ENCODE results near the gene PODXL. TPM values are rescaled to one million over a fixed set of nuclear protein-coding genes. Genes with fewer than 3 reads are reported as not detected.

Gene PODXL
- total RNA-seq, 4 donors from 2014 or later = 24.5 to 40.3 (median 31.3) TPM

DNA sequence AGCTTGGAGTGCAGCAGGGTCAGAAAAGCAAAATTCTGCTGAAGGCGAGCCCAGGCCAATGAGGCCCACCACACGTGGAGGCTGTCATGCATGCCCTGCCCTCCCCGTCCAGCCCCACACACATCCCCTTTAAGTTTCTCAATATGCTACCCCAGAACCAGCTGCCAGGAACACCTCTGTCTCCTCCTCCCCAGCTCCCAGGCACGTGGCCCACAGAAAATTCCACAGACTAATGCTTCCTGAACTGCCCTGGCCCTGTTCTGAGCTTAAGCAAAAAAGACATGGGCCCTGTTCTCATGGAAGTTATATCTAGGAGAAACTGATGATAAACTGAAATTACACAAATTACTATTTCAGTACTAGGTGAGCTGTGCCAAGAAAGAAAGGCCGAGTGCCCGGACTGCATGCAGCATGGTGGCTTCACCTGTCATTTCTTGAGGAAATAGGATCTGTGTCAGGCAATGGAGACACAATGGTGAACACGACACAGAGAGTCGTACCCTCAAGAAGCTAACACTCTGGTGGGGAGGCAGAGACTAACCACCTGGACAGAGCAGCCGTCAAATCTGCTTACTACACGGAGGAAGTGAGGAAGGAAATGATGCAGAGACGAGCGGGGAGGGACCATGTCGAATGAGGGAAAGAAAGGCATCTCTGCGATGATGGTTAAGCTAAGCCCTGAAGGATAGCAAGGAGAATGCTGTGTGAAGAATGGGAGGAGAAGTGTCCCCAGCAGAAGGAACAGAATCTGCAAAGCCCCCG, 44.5 kb downstream of the PODXL start:
- Histone ChIP-seq H3K27me3 (no peaks in the 10 kb centered on the region), H3K27ac (replicated peaks in 1 of 4) (peak overlapping the region in 3 of 4 donors; percentile 21 to 54 (median 24)), H3K4me3 (no peak overlapping the region), H3K36me3 (peaks cover 0 to 43% (median 8%) of the 10 kb centered on the region in 4 donors), H3K4me1 (peaks cover 27 to 46% (median 41%) of the 10 kb centered on the region in 4 donors), H3K9me3 (no peaks in the 10 kb centered on the region)
- TF ChIP-seq POLR2A (IDR thresholded peaks at IDR 0.05; ENCODE audit: low read depth) (no peak), EP300 (IDR thresholded peaks at IDR 0.05) (no peak), POLR2AphosphoS5 (IDR thresholded peaks at IDR 0.05) (peak; percentile 20 to 35)
- TF ChIP-seq, protein P1, sequence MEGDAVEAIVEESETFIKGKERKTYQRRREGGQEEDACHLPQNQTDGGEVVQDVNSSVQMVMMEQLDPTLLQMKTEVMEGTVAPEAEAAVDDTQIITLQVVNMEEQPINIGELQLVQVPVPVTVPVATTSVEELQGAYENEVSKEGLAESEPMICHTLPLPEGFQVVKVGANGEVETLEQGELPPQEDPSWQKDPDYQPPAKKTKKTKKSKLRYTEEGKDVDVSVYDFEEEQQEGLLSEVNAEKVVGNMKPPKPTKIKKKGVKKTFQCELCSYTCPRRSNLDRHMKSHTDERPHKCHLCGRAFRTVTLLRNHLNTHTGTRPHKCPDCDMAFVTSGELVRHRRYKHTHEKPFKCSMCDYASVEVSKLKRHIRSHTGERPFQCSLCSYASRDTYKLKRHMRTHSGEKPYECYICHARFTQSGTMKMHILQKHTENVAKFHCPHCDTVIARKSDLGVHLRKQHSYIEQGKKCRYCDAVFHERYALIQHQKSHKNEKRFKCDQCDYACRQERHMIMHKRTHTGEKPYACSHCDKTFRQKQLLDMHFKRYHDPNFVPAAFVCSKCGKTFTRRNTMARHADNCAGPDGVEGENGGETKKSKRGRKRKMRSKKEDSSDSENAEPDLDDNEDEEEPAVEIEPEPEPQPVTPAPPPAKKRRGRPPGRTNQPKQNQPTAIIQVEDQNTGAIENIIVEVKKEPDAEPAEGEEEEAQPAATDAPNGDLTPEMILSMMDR (IDR thresholded peaks at IDR 0.05) = no peak
- intact Hi-C loops (cut with DNase I) = no loop called here
- peak; percentile 86 for DNase-seq (ENCODE audit: extremely low spot score)
- 76% methylated on average over 15 of the region's 15 CpGs for WGBS

DNA sequence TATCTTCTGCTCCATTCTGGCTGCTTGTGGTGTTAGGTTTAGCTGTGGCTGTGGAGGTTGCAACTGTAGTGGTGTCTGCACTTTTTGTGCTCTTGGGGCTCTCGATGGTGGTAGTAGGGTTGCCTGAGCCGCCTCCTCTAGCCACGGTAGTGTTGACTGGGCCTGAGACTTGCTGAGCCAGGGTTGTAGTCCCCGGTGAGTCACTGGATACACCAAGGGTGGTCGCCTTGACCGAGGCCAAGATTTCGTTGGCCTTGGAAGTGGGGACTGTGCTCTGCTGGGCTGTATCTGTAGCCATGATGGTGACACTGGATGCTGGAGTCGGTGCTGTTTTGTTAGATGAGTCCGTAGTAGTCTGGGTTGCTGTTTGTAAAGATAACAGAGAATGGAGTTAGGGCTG, 45.4 kb downstream of the PODXL start:
- no peak overlapping the region for H3K27ac ChIP-seq (replicated peaks in 1 of 4)
- H3K4me3 ChIP-seq = no peak overlapping the region
- TF ChIP-seq EP300 (IDR thresholded peaks at IDR 0.05) (no peak), POLR2A (IDR thresholded peaks at IDR 0.05; ENCODE audit: low read depth) (no peak), POLR2AphosphoS5 (IDR thresholded peaks at IDR 0.05) (no peak)
- TF ChIP-seq, protein P1 (IDR thresholded peaks at IDR 0.05) = no peak
- H3K27me3 ChIP-seq = no peaks in the 10 kb centered on the region
- peaks cover 27 to 46% (median 42%) of the 10 kb centered on the region in 4 donors for H3K4me1 ChIP-seq
- DNase-seq (ENCODE audit: extremely low spot score) = peak; percentile 86
- no peaks in the 10 kb centered on the region for H3K9me3 ChIP-seq
- intact Hi-C loops (cut with DNase I) = no loop called here
- 95% methylated on average over 5 of the region's 9 CpGs for WGBS
- H3K36me3 ChIP-seq = peaks cover 0 to 52% (median 10%) of the 10 kb centered on the region in 4 donors

DNA sequence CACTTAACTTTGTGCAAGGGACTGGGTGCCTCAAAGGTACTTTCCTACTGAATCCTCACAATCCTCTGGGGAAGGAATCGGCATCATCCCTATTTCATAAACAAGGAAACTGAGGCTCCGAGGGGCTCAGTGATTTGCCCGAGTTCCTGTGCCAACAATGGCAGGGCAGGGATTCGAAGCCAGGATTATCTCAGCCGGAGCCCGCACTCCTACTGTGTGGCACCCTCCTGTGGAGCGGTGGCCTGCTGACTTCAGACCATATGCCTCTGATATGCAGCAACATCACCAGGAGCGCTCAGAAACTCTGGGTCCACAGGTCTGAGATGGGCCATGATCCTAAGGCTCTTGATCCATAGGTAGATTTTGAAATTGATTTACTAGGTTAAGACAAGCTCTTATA, 46.6 kb downstream of the PODXL start:
- TF ChIP-seq EP300 (IDR thresholded peaks at IDR 0.05) (no peak), POLR2AphosphoS5 (IDR thresholded peaks at IDR 0.05) (no peak), POLR2A (IDR thresholded peaks at IDR 0.05; ENCODE audit: low read depth) (no peak)
- TF ChIP-seq, protein P1 (IDR thresholded peaks at IDR 0.05) = no peak
- WGBS = 97% methylated on average over 8 of the region's 8 CpGs
- H3K27ac ChIP-seq (replicated peaks in 1 of 4) = no peak overlapping the region
- no peak overlapping the region for H3K4me3 ChIP-seq
- no peaks in the 10 kb centered on the region for H3K9me3 ChIP-seq
- peaks cover 27 to 46% (median 42%) of the 10 kb centered on the region in 4 donors for H3K4me1 ChIP-seq
- H3K27me3 ChIP-seq = no peaks in the 10 kb centered on the region
- DNase-seq (ENCODE audit: extremely low spot score) = no peak
- intact Hi-C loops (cut with DNase I) = no loop called here
- H3K36me3 ChIP-seq = peaks cover 0 to 65% (median 12%) of the 10 kb centered on the region in 4 donors

DNA sequence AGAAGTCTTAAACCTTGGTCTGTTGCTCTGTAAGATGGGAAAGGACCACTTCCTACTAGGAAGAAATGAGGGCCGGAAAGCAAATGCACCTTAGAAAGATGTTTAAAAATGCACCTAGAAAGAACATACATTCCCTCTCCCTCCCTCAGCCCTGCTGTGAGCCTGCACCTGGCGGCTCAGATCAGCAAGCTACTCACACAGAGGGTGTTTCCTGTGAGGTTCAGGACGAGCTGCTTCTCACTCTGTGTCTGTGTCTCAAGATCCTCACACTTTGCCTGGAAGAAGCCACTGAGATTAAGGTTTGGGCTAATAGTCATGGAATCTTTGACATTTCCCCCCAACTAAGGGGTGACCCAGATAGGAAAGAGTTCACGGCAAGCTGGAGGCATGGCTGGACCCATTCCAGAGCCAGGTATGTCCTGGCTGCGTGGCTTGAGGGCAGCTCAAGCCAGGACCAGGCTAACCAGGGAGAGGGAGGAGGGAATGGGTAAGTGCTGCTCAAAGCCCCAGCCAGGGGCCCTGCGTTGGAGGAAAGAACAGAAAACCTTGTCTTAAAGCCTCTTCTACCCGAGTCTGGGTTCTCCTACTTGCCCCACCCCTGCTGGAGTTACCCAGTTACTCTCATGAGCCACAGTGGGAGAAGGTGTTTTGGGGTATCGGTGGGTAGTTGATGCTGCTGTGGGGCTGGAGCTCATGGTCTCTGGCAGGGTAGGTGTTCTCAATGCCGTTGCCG, 47.5 kb downstream of the PODXL start:
- TF ChIP-seq EP300 (IDR thresholded peaks at IDR 0.05) = no peak
- Histone ChIP-seq H3K4me1 (peaks cover 29 to 46% (median 43%) of the 10 kb centered on the region in 4 donors), H3K4me3 (no peak overlapping the region), H3K27me3 (no peaks in the 10 kb centered on the region), H3K27ac (replicated peaks in 1 of 4) (no peak overlapping the region), H3K36me3 (peaks cover 0 to 73% (median 12%) of the 10 kb centered on the region in 4 donors), H3K9me3 (no peaks in the 10 kb centered on the region)
- no peak for DNase-seq (ENCODE audit: extremely low spot score)
- 83% methylated on average over 8 of the region's 10 CpGs for WGBS
- intact Hi-C loops (cut with DNase I) = loop anchor here (1.0 kb wide), 1 partner anchor 146 kb away; no protein-coding TSS in a partner anchor

Measured in esophagus muscularis mucosa (tissue), 4 donors.